ENCODE measurements around the gene VPS8.

- TF ChIP-seq CTCF (IDR thresholded peaks at IDR 0.05; ENCODE audit: control extremely low read depth in 1 of 3, insufficient read depth in 1 of 3, low read depth in 1 of 3, low read length in 3 of 3) (no peak), BACH1 (IDR thresholded peaks at IDR 0.05; ENCODE audit: low read length) (no peak), SAP30 (IDR thresholded peaks at IDR 0.05; ENCODE audit: insufficient read depth, insufficient replicate concordance, low read length) (no peak), ATF2 (IDR thresholded peaks at IDR 0.05; ENCODE audit: low read length) (no peak), EZH2 (IDR thresholded peaks at IDR 0.05; ENCODE audit: low read depth, low read length, severe bottlenecking) (no peak), TBP (IDR thresholded peaks at IDR 0.05; ENCODE audit: low read depth, low read length) (no peak), TAF1 (IDR thresholded peaks at IDR 0.05; ENCODE audit: low read depth, low read length) (no peak), ZNF274 (IDR thresholded peaks at IDR 0.05; ENCODE audit: borderline replicate concordance, extremely low read depth, low read length) (no peak), POLR2A (IDR thresholded peaks at IDR 0.05; ENCODE audit: control extremely low read depth in 1 of 2, low read depth in 2 of 2, low read length in 2 of 2) (no peak), SIN3A (conservative IDR thresholded peaks at IDR 0.05 in 1 of 2, IDR thresholded peaks at IDR 0.05 in 1 of 2; ENCODE audit: low read depth in 1 of 2, low read length in 2 of 2) (no peak), TCF12 (IDR thresholded peaks at IDR 0.05; ENCODE audit: low read depth, low read length) (no peak), POLR2AphosphoS5 (IDR thresholded peaks at IDR 0.05; ENCODE audit: low read depth, low read length) (no peak), USF2 (IDR thresholded peaks at IDR 0.05; ENCODE audit: low read length) (no peak)
Observed at GRCh38 chr3:184771301-184772127, 40.5 kb upstream of the VPS8 start.
